ENCODE data around the gene SNX6.
A peak's percentile ranks its signal among the peaks of the same experiment; 100 is the strongest.

Gene SNX6

GRCh38 chr14:34632411-34632978, 2.5 kb upstream of the SNX6 start:
- Histone ChIP-seq H3K27me3 (ENCODE audit: insufficient read depth, low read length) (no peaks in the 10 kb centered on the region), H3K4me3 (ENCODE audit: low read length) (no peak overlapping the region), H3K9ac (ENCODE audit: low read depth, low read length) (no peak overlapping the region), H3K4me1 (ENCODE audit: insufficient read depth, low read length) (peaks cover 6% of the 10 kb centered on the region; the same call in 1 of the 2 replicates), H3K27ac (ENCODE audit: low read length) (no peak overlapping the region), H3K36me3 (ENCODE audit: insufficient read depth, low read depth, low read length) (no peaks in the 10 kb centered on the region), H3K9me3 (ENCODE audit: insufficient read depth, low read depth, low read length) (no peaks in the 10 kb centered on the region)

GRCh38 chr14:34629344-34629656, 648 bp downstream of the SNX6 start:
- H3K27me3 ChIP-seq (ENCODE audit: insufficient read depth, low read length) = no peaks in the 10 kb centered on the region
- H3K9ac ChIP-seq (ENCODE audit: low read depth, low read length) = peak overlapping the region; percentile 92
- peaks cover 6% of the 10 kb centered on the region; the same call in 1 of the 2 replicates for H3K4me1 ChIP-seq (ENCODE audit: insufficient read depth, low read length)
- peak overlapping the region; percentile 93 for H3K4me3 ChIP-seq (ENCODE audit: low read length)
- H3K27ac ChIP-seq (ENCODE audit: low read length) = no peak overlapping the region
- H3K9me3 ChIP-seq (ENCODE audit: insufficient read depth, low read depth, low read length) = no peaks in the 10 kb centered on the region
- no peaks in the 10 kb centered on the region for H3K36me3 ChIP-seq (ENCODE audit: insufficient read depth, low read depth, low read length)

GRCh38 chr14:34628681-34629135, 1.2 kb downstream of the SNX6 start:
- H3K9me3 ChIP-seq (ENCODE audit: insufficient read depth, low read depth, low read length) = no peaks in the 10 kb centered on the region
- no peak overlapping the region for H3K27ac ChIP-seq (ENCODE audit: low read length)
- H3K36me3 ChIP-seq (ENCODE audit: insufficient read depth, low read depth, low read length) = peaks cover 3% of the 10 kb centered on the region; the same call in 1 of the 2 replicates
- H3K4me3 ChIP-seq (ENCODE audit: low read length) = peak overlapping the region; percentile 93
- H3K27me3 ChIP-seq (ENCODE audit: insufficient read depth, low read length) = no peaks in the 10 kb centered on the region
- peaks cover 6% of the 10 kb centered on the region; the same call in 1 of the 2 replicates for H3K4me1 ChIP-seq (ENCODE audit: insufficient read depth, low read length)
- no peak overlapping the region for H3K9ac ChIP-seq (ENCODE audit: low read depth, low read length)

GRCh38 chr14:34623506-34623905, 6.4 kb downstream of the SNX6 start:
- no peak overlapping the region for H3K9ac ChIP-seq (ENCODE audit: low read depth, low read length)

GRCh38 chr14:34620839-34621238, 9.1 kb downstream of the SNX6 start:
- Histone ChIP-seq H3K4me1 (ENCODE audit: insufficient read depth, low read length) (no peaks in the 10 kb centered on the region), H3K4me3 (ENCODE audit: low read length) (no peak overlapping the region), H3K27ac (ENCODE audit: low read length) (no peak overlapping the region), H3K9ac (ENCODE audit: low read depth, low read length) (no peak overlapping the region), H3K36me3 (ENCODE audit: insufficient read depth, low read depth, low read length) (peaks cover 35% of the 10 kb centered on the region), H3K9me3 (ENCODE audit: insufficient read depth, low read depth, low read length) (no peaks in the 10 kb centered on the region), H3K27me3 (ENCODE audit: insufficient read depth, low read length) (no peaks in the 10 kb centered on the region)

More at GRCh38 chr14:34623506-34623905, 6.4 kb downstream of the SNX6 start:
- no peaks in the 10 kb centered on the region for H3K9me3 ChIP-seq (ENCODE audit: insufficient read depth, low read depth, low read length)
- H3K36me3 ChIP-seq (ENCODE audit: insufficient read depth, low read depth, low read length) = peaks cover 30% of the 10 kb centered on the region
- no peak overlapping the region for H3K27ac ChIP-seq (ENCODE audit: low read length)
- no peaks in the 10 kb centered on the region for H3K4me1 ChIP-seq (ENCODE audit: insufficient read depth, low read length)
- H3K4me3 ChIP-seq (ENCODE audit: low read length) = no peak overlapping the region
- H3K27me3 ChIP-seq (ENCODE audit: insufficient read depth, low read length) = no peaks in the 10 kb centered on the region

GRCh38 chr14:34620115-34620514, 9.8 kb downstream of the SNX6 start:
- Histone ChIP-seq H3K4me3 (ENCODE audit: low read length) (no peak overlapping the region), H3K27ac (ENCODE audit: low read length) (no peak overlapping the region), H3K4me1 (ENCODE audit: insufficient read depth, low read length) (no peaks in the 10 kb centered on the region), H3K9me3 (ENCODE audit: insufficient read depth, low read depth, low read length) (no peaks in the 10 kb centered on the region), H3K36me3 (ENCODE audit: insufficient read depth, low read depth, low read length) (peaks cover 35% of the 10 kb centered on the region), H3K9ac (ENCODE audit: low read depth, low read length) (no peak overlapping the region), H3K27me3 (ENCODE audit: insufficient read depth, low read length) (no peaks in the 10 kb centered on the region)

GRCh38 chr14:34619471-34619870, 10.5 kb downstream of the SNX6 start:
- Histone ChIP-seq H3K4me1 (ENCODE audit: insufficient read depth, low read length) (no peaks in the 10 kb centered on the region), H3K9ac (ENCODE audit: low read depth, low read length) (no peak overlapping the region), H3K36me3 (ENCODE audit: insufficient read depth, low read depth, low read length) (peaks cover 35% of the 10 kb centered on the region), H3K27me3 (ENCODE audit: insufficient read depth, low read length) (no peaks in the 10 kb centered on the region), H3K27ac (ENCODE audit: low read length) (no peak overlapping the region), H3K4me3 (ENCODE audit: low read length) (no peak overlapping the region), H3K9me3 (ENCODE audit: insufficient read depth, low read depth, low read length) (no peaks in the 10 kb centered on the region)

- Histone ChIP-seq H3K4me3 (ENCODE audit: low read length) (no peak overlapping the region), H3K9me3 (ENCODE audit: insufficient read depth, low read depth, low read length) (no peaks in the 10 kb centered on the region), H3K36me3 (ENCODE audit: insufficient read depth, low read depth, low read length) (peaks cover 17% of the 10 kb centered on the region), H3K4me1 (ENCODE audit: insufficient read depth, low read length) (no peaks in the 10 kb centered on the region), H3K9ac (ENCODE audit: low read depth, low read length) (no peak overlapping the region), H3K27ac (ENCODE audit: low read length) (no peak overlapping the region), H3K27me3 (ENCODE audit: insufficient read depth, low read length) (no peaks in the 10 kb centered on the region)
Observed at GRCh38 chr14:34616360-34616759, 13.6 kb downstream of the SNX6 start.

- no peak overlapping the region for H3K9ac ChIP-seq (ENCODE audit: low read depth, low read length)
- H3K27me3 ChIP-seq (ENCODE audit: insufficient read depth, low read length) = no peaks in the 10 kb centered on the region
- no peak overlapping the region for H3K4me3 ChIP-seq (ENCODE audit: low read length)
- H3K4me1 ChIP-seq (ENCODE audit: insufficient read depth, low read length) = no peaks in the 10 kb centered on the region
- no peaks in the 10 kb centered on the region for H3K9me3 ChIP-seq (ENCODE audit: insufficient read depth, low read depth, low read length)
- H3K27ac ChIP-seq (ENCODE audit: low read length) = no peak overlapping the region
- peaks cover 13% of the 10 kb centered on the region for H3K36me3 ChIP-seq (ENCODE audit: insufficient read depth, low read depth, low read length)
Observed at GRCh38 chr14:34615507-34615906, 14.4 kb downstream of the SNX6 start.

- H3K36me3 ChIP-seq (ENCODE audit: insufficient read depth, low read depth, low read length) = peaks cover 5% of the 10 kb centered on the region
- H3K27ac ChIP-seq (ENCODE audit: low read length) = no peak overlapping the region
- no peaks in the 10 kb centered on the region for H3K4me1 ChIP-seq (ENCODE audit: insufficient read depth, low read length)
- no peak overlapping the region for H3K9ac ChIP-seq (ENCODE audit: low read depth, low read length)
- no peak overlapping the region for H3K4me3 ChIP-seq (ENCODE audit: low read length)
- no peaks in the 10 kb centered on the region for H3K9me3 ChIP-seq (ENCODE audit: insufficient read depth, low read depth, low read length)
- no peaks in the 10 kb centered on the region for H3K27me3 ChIP-seq (ENCODE audit: insufficient read depth, low read length)
Observed at GRCh38 chr14:34614638-34615037, 15.3 kb downstream of the SNX6 start.

- no peak overlapping the region for H3K9ac ChIP-seq (ENCODE audit: low read depth, low read length)
- peaks cover 39% of the 10 kb centered on the region for H3K36me3 ChIP-seq (ENCODE audit: insufficient read depth, low read depth, low read length)
- H3K4me3 ChIP-seq (ENCODE audit: low read length) = no peak overlapping the region
- H3K27me3 ChIP-seq (ENCODE audit: insufficient read depth, low read length) = no peaks in the 10 kb centered on the region
- no peaks in the 10 kb centered on the region for H3K9me3 ChIP-seq (ENCODE audit: insufficient read depth, low read depth, low read length)
- H3K4me1 ChIP-seq (ENCODE audit: insufficient read depth, low read length) = no peaks in the 10 kb centered on the region
- H3K27ac ChIP-seq (ENCODE audit: low read length) = no peak overlapping the region
Observed at GRCh38 chr14:34610101-34610500, 19.8 kb downstream of the SNX6 start.

- Histone ChIP-seq H3K9ac (ENCODE audit: low read depth, low read length) (no peak overlapping the region), H3K9me3 (ENCODE audit: insufficient read depth, low read depth, low read length) (no peaks in the 10 kb centered on the region), H3K27ac (ENCODE audit: low read length) (no peak overlapping the region), H3K4me1 (ENCODE audit: insufficient read depth, low read length) (no peaks in the 10 kb centered on the region), H3K36me3 (ENCODE audit: insufficient read depth, low read depth, low read length) (peaks cover 84% of the 10 kb centered on the region), H3K27me3 (ENCODE audit: insufficient read depth, low read length) (no peaks in the 10 kb centered on the region), H3K4me3 (ENCODE audit: low read length) (no peak overlapping the region)
Observed at GRCh38 chr14:34605461-34605860, 24.5 kb downstream of the SNX6 start.

All from iPS-20b (cell line).